Stimulated activated CD8-positive, alpha-beta memory T cell treated with anti-CD3 and anti-CD28 coated beads, Interleukin-12 subunit alpha, Interleukin-12 subunit beta, amount 100 ng/mL, for 24 hours (primary cell): ENCODE results near the gene KRTAP20-4.

Experiments
- DNase-seq: peaks from one replicate; pipeline ENCODE4 v3.0.0-alpha.2; 2020; ENCODE audit errors: extremely low read depth

KRTAP20-4 gene

GRCh38 chr21:30620522-30620921, at the start of gene KRTAP20-4:
Gene KRTAP20-4 (plus strand): TSS chr21:30620627.
- no peak for DNase-seq

GRCh38 chr21:30577766-30578165, 42.7 kb upstream of the KRTAP20-4 start:
- DNase-seq: no peak

- no peak for DNase-seq
These were observed 41.1 kb upstream of the KRTAP20-4 start for GRCh38 chr21:30579346-30579745.

DNA sequence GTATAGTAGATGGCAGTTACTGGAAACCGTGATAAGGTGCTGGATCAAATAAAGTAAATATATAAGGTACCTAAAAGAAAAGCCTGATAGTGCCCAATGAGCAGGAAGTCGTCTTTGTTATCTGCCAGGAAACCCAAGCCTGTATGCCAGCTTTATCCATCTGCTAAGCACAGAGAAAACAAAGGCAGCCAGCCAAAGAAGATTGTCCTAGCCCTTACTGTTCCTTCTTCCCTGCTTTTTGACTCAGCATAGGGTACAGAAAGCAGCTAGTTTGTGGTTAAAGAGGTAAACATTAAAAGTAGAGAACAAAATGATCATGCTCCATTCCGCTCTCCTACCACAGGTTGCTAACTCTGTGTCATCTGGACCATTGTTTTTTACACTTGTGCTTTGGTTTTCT, 40.3 kb upstream of the KRTAP20-4 start:
- DNase-seq: no peak

DNA sequence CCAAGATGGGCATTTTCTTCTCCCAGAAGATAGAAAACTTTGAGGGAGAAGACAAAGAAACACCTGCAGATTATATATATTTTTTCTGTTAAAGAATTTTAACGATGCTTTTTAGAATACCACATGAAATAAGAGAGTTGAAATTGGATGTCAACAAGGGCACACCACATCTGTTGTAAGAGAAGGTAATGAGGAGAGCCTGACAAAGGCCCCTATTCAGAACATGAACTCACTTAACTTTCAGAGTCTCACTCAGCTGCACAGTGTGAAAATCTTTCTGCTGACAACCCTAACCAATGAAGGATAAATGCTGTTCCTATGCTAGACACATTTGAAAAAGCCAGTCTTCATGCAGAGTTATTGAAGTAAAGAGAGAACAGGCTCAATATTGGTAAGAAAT, 37.6 kb upstream of the KRTAP20-4 start:
- no peak for DNase-seq

DNA sequence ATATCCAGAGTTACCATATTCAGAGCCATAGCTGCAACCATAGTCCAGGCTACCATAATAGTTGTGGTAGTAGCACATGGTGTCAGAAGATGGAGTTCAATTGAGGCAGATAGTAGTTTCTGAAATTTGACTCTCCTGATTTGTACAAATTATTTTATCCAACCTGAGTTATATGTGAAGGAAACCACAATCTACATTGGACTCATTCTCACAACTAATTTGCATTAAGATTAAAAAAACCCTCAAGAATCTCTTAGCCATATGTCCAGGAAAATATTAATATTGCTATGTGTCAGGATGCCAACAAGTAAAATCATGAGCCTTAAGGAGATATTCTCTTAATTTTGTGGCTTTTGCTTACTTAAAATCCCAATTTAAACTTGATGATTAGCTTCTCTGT, 30.1 kb upstream of the KRTAP20-4 start, which contains the start of gene KRTAP22-2:
KRTAP22-2 (minus strand) TSS at position 101 of the 400 bp plus-strand sequence.
- no peak for DNase-seq

DNA sequence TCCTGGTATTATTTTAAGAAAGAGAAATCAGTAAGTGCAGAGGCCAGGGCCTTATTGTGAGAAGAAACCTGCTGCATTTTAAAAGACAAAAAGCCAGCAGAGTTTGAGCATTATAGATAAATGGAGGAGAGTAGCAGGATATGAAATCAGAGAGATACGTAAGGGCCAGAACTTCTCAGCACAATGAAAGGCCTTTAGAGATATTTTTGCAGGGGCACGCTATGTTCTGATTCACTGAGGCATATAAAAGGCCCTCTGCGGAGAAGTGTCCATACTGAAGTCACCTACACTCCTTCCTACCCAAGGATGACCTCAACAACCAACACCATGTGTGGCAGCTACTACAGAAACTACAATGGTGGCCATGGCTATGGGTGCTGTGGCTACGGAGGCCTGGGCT, 28.3 kb upstream of the KRTAP20-4 start, which contains the start of gene KRTAP6-3:
KRTAP6-3 (plus strand) TSS at position 301 of the 400 bp plus-strand sequence; CDS start at position 307, 6 bp downstream.
- no peak for DNase-seq

- no peak for DNase-seq
These were observed 21.6 kb upstream of the KRTAP20-4 start, which contains the start of gene KRTAP6-2 for GRCh38 chr21:30598802-30599201. Gene KRTAP6-2 (minus strand): TSS chr21:30598902. CDS start chr21:30598874, 28 bp downstream.

GRCh38 chr21:30600787-30601186, 19.6 kb upstream of the KRTAP20-4 start, which contains the start of gene KRTAP22-1:
Gene KRTAP22-1 (plus strand): TSS chr21:30601087.
- no peak for DNase-seq

DNA sequence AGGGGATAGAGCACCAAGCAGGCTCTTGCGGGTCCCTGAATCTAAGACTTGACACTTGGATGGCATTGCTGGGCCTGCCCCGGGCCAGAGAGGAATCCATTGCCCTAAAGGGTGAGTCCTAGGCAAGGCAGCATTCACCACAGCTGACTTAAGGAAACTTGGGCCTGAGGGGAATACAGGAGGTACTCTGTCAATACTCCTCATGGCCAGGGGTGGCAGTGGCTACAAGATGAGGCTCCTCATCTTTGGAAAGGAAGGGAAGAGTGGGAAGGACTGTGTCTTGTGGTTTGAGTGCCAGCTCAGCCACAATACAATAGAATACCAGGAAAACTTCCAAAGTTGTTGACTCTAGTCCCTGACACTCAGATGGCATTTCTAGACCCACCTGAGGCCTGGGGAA, 14.5 kb upstream of the KRTAP20-4 start:
- no peak for DNase-seq

DNA sequence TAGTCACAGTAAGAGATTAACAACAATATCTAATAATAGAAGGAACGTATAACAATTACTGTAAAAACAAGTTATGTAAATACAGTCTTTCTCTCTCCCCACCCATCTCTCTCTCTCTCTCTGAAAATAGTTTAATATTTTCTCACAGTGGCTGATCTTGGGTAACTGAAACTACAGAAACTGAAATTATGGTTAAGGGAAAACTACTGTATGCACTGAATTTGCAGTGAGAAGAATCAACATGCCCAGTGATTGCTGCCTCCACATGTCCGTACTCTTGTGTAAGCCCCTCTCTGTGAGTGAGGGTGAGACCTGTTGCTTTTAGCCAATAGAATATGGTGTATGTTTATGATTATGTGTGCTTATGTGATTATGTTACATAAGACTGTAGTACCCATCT, 8.3 kb upstream of the KRTAP20-4 start:
- DNase-seq: no peak

GRCh38 chr21:30613836-30614235, 6.6 kb upstream of the KRTAP20-4 start, which contains the start of gene KRTAP6-1:
Gene KRTAP6-1 (minus strand): TSS chr21:30613930. CDS start chr21:30613904, 26 bp downstream.
- no peak for DNase-seq

DNA sequence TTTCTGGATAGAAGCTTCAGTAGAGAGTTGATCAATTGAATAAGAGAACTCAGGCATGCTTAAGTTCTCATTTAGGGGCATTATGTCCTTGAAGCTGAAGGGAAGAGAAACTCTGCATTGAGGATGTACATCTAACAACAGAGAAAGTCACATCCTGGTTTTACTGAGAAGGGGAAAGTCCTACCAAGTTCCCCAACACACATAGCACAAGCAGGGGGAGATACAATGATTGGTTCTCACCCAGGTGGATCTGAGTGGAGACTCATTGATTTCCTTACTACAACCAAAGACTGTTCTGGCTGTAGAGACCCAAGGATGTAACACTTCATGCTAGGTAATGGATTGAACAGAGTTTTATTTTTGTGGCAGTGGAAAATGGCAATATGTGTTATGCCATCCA, 5.2 kb upstream of the KRTAP20-4 start:
- DNase-seq: no peak

DNA sequence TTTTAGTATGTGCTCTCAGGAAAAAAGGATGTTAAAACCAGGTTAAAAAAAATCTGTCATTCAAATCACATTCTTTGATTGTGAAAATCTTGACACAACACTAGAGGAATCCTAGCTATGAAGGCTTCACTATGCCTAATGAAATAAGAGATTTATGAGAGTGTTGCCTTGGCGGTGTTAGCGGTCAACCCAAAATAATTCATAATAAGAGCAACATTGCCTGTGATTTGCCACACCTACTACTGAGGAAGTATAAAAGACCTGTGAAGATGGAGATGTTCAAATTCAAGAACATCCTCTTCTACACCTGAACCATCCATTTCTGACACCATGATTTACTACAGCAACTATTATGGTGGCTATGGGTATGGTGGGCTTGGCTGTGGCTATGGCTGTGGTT, 4.3 kb upstream of the KRTAP20-4 start, which contains the start of gene KRTAP20-1:
KRTAP20-1 (plus strand) TSS at position 301 of the 400 bp plus-strand sequence; CDS start at position 331, 30 bp downstream.
- no peak for DNase-seq

- DNase-seq: no peak
These were observed 347 bp upstream of the KRTAP20-4 start for GRCh38 chr21:30620080-30620479.

DNA sequence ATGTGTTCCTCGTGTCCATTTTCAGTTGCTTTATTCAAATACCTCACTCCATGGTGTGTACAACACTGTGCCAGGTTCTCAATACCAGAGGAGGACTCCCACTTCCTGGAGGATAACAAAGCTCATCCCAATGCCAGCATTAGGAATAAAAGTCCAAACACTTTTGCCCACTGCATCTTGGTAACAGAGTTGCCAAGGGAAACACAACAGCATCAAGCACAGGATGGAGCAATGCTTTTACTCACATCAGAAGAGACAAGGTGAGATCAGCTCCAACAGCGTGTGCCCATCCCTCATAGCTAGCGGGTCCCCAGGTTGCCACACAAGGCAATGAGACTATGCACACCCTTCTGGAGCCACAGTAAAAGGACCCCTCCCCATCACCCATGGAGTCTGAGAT, 2.9 kb downstream of the KRTAP20-4 start:
- DNase-seq: no peak

DNA sequence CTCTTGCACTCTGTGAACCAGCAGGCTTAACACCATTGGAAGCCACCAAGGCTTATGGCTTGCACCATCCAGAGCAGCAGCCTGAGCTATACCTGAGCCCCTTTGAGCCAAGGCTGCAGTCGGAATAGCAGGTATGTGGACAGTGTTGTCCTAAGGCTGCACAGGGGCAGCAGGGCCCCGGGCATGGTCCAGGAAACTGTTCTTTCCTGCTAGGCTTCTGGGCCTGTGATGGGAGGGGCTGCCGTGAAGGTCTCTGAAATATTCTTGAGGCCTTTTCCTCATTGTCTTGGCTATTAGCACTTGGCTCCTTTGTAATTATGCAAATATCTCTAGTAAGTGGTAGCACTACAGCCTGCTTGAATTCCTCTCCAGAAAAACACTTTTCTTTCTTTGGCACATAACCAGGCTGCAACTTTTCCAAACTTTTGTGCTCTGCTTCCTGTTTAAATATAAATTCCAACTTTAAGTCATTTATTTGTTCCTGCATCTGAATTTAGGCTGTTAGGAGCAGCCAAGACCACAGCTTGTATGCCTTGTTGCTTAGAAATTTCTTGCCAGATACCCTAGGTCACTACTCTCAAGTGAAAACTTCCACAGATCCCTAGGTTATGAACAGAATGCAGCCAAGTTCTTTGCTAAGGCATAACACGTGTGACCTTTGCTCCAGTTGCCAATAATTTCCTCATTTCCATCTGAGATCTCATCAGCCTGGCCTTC, 5.2 kb downstream of the KRTAP20-4 start:
- DNase-seq: no peak

- DNase-seq: no peak
These were observed 7.7 kb downstream of the KRTAP20-4 start for GRCh38 chr21:30628109-30628508.

DNA sequence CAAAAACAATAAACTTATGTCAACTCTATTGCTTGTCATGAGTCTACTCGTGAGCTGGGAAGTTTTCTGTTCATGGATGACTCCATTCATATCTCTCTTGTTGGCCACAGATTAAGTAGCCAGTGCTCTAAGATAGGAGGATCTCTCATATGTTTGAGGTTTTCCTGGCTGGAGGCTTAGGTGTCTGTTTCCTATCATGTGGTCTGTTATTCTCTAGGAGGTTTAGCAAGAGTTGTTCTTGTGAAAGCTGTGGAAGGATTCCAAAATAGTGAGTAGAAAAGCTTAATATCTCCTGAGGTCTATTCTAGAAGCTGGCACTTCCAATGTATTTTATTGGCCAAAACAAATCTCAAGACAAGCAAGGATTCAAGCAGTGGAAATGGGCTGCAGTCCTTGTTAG, 8.8 kb downstream of the KRTAP20-4 start:
- no peak for DNase-seq

DNA sequence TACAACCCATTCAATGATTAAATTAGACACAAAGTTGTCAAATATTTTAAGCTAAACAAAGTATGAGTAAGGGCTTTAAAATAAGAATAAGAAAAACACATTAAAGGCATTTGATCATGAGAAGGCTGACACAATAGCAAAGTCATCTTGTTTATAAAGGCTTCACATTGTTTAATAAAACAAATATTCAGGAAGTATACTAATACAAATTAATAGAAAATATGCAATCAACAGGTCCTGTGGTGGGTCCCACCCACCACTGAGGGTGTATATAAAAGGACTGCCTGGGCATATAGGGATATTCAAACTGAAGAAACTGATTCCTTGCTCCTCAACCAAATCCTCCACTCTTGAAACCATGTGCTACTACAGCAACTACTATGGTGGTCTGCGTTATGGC, 14.5 kb downstream of the KRTAP20-4 start, which contains the start of gene KRTAP20-2:
KRTAP20-2 (plus strand) TSS at position 301 of the 400 bp plus-strand sequence; CDS start at position 359, 58 bp downstream.
- no peak for DNase-seq

- DNase-seq: no peak
These were observed 18.3 kb downstream of the KRTAP20-4 start for GRCh38 chr21:30638686-30639085.

- no peak for DNase-seq
These were observed 22.1 kb downstream of the KRTAP20-4 start, which contains the start of gene KRTAP20-3 for GRCh38 chr21:30642564-30642963. Gene KRTAP20-3 (plus strand): TSS chr21:30642864.

- no peak for DNase-seq
These were observed 26.5 kb downstream of the KRTAP20-4 start for GRCh38 chr21:30646904-30647414.
